GM18517 (cell line): ENCODE data around the gene COL18A1.
A peak's percentile ranks its signal among the peaks of the same experiment; 100 is the strongest.
"Not testable (repeated sequence)": the region's sequence is repeated elsewhere in the genome, so short reads cannot be mapped to it uniquely, and the experiment has no call there.

Source experiments
- ATAC-seq: cut with Tn5 transposase; IDR thresholded peaks from one replicate; pipeline ENCODE4 v1.9.1; 2021; ENCODE audit warnings: mild to moderate bottlenecking, moderate library complexity; ENCODE audit not compliant: unreplicated experiment

Gene COL18A1

DNA sequence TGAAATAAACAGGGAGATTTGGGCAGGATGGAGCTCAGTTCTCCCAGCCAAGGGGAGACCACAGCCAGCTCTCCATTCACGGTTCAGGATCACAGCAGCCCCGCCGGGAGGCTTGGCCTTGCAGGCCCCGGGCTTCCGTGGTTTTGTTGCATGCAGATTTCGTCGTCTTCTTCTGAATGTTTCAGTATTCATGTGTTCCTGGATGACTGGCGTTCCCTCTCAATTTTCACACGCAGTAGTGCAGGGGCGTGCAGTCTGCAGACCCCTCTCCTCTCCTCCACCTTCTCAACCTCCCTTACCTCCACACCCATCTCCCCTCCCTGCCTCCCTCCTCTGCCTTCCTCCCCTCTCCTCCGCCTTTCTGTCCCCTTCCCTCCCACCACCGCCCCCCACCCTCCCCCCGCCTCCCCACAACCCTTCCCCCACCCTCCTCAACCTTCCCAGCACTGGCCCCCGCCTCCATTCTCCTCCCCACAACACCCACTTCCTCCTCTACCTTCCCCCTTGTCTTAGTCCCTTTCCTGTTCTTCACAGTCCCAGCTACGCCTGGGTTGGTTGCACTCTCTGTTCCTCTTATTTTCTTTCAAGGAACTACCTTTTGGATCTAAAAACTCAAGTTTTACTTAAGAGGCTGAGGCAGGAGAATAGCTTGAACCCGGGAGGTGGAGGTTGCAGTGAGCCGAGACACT is 145.7 kb downstream of the COL18A1 start:
- no peak for ATAC-seq

DNA sequence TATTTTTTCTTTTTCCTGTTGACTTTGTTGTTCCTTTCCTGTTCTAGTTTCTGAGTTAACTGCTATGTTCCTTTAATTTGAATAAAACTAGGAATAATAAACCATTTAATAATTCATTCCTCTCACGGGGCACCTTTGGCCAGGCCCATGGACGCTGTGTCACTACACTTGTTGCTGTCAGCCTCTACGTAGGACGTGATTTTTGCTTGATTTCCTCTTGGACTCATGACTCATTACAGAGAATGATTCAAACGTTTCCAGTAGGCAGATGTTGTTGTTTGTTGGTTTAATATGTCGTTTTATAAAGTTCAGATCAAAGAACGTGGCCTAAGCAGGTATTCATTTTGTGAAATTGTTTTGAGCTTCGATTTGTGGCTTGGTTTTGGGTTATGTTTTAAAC is 146.4 kb downstream of the COL18A1 start:
- no peak for ATAC-seq

DNA sequence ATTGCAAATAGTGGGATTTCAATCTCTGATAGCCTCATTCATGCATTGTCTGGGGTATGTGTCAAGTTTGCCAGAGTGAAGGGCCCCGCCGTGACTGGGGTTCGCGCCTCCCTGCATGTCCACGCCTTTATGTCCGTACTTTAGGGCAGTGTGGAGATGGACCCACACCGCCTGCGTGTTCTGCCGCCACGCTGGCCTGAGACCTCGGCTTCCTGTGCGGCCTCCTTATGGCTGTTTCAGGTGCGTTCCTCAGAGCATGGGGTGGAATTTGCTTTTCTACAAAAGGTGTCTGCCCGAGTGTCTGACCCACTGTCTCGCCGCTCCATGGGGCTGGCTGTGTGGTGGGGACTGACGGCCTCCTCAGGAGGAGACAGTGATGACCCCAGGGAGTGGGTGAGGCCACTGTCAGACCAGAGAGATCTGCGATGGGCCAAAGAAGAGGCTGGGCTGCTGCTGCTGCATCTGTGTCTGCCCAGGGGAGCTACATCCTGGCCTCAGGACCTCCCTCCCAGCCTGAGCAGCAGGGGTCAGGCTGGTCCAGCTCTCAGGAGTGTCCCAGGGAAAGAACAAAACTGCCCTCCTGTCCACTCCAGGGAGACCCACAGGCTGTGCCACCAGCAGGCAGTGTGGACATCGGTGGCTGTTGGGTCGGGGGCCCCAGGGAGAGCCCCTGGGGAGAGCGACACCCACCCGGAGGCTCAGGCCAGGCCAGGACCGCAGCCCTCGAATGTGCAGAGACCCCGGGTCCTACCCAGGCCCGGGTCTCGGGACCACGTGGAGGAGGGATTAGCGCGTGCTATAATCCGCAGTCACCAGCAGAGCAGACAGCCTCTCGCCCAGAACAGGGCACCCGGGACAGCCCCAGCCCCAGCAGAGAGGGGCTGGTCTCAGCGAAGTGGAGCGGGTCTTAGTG is 147.1 kb downstream of the COL18A1 start:
- no peak for ATAC-seq

DNA sequence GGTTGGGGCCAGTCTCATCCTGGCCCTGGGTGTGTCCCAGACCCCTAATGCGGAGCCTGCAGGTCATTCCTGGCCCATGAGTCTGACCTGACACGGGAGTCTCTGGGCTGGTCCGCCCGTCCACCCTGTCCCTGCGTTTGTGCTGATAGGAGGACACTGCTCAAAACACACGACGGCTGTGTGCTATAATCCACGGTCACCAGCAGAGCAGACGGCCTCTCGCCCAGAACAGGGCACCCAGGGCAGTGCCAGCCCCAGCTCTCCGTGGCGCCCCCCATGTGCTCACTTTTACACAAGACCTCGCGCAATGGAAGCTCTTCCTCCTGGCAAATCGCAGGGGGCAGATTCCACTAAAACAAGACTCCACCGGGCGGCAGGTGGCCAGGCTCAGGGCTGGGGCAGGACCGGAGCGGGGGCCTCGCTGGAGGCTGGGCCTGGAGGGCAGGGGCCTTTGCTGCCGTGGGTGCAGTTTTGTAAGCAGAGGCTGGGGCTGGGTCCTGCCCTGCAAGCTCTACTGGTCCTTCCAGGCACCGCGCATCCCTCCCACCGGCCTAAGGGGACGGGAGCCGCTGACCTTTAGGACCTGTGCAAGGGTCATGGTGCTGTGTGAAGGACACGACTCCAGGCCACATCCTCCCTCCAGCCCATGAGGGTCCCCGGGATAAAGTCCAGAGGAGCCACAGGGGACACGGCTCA is 147.9 kb downstream of the COL18A1 start:
- no peak for ATAC-seq

DNA sequence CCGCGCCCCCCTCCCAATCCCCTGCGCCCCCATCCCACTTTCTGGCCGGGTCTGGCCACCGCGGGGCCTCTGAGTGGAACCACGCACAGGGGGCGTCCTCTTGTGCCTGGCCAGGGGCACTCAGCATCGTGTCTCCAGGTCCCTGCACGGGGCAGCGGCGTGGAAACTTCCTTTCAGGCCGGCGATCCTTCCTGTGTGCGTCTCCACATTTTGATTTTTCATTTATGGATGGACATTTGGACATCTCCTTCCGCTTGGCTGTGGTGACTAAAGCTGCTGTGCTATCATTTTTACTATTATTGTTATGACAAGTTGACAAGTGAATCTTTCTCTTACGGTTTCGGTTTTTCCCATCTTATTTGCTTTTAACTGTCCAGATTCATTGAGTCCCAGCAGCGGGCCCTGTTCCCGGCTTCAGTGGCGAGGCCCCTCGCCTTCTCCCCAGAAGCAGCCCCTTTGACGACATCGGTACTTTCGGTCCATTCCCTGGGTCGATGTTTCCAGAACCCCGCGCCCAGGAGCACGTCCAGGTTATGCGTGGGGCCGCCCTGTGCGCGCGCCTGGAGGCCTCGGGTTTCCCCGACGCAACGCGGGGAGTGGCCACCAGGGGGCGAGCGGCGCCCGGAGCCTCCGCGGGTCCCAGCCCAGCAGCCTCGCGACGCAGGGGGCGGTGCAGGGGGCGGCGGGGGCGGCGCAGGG is 149.7 kb downstream of the COL18A1 start:
- ATAC-seq: no peak

DNA sequence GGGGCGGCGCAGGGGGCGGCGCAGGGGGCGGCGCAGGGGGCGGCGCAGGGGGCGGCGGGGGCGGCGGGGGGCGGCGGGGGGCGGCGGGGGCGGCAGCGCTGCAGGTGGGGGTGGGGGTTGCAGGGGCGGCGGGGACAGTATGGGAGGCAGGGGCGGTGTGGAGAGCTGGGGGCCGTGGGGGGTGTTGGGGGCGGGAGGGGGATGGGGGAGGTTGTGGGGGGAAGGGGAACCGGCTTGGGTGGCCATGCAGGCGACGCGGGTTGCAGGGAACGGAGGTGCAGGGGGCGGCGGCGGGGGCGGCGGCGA is 150.2 kb downstream of the COL18A1 start:
- no peak for ATAC-seq

DNA sequence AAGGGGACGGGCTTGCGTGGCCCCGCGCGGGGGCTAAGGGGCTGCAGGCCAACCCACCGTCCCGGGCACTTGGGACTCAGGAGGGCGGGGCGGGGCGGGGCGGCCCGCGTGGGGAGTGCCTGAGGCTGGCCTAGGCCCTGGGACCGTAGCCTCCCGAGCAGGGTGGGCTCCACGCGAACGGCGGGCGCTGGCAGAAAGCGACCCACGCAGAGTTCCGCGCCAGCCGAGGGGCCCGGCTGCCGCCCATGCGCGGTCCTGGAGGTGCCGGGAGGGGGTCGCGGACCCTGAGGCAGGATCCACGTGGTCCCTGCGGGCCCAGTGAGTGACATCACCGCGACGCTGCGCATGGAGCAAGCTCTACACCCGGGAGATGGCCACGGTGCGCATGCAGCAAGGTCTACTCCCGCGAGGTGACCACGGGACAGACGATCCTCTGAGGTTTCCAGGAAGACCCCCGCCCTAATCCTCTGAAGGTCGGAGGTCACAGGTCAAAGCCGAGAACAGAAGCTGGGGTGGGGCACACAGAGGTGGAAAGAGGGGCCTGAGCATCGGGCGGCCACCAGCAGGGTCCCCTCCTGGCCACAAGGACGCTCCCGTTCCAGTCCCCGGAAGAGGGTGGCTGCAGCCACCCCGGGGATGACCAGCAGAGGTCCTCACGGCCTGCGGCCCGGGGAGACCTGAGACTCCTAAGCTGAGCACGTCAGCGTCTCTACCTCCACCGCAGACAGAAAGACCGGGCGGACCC is 150.8 kb downstream of the COL18A1 start:
- peak; percentile 57 for ATAC-seq

DNA sequence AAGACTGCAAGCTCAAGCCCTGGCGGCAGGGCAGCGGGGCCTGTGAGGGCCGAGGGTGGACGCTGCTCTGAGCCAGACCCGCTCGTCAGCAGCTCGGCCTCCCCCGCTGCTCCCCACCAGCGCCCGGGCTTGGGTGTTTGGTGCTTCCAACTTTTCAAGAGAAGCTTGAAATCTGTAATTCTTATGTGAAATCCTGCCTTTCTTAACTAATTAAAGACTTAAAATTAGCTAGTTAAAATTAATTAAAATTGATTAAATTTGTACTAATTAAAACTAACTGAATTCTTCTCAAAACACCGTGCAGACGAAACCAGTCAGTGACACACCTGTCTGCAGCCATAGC is 151.3 kb downstream of the COL18A1 start:
- no peak for ATAC-seq

DNA sequence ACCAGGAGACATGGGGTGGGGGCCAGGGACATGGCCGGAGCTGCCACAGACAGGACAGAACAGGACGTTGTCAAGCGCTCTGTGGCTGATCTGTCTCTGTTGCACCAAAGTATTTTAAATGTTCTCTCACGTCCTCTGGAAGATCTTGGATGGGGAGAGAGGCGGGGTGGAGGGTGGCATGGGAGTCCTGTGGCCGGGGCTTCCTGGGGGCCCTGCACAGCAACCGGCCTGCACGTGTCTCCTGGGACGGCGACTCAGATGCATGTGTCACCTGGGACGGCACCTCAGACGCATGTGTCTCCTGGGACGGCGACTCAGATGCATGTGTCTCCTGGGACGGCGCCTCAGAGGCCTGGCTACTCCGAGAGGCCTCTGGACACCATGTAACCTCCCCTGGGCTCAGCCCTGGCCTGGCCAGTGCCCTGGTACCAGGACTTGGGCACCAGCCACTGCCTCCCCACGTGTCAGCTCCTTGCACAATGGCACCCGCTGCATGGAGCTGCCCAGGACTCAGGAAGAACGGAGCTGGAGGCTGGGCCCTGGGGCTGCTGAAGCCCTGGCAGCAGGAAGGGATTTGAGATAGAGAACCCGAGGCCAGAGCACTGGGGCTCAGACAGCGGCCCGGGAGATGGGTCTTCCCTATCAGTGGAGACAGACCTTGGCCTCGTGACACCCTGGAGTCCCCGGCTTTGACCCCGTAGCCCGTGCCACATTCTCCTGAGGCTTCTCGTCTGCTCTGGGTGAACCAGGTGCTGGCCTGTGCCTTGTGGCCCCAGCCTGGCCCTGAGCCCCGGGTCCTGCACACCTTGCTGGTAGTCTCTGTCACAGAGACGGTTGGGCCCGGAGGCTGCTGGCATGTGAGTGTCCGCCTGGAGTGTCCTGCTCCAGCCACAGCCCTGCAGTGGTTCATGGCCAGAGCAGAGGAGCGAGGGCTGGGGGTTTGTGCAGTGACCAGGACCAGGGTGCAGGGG is 152.0 kb downstream of the COL18A1 start:
- no peak for ATAC-seq

DNA sequence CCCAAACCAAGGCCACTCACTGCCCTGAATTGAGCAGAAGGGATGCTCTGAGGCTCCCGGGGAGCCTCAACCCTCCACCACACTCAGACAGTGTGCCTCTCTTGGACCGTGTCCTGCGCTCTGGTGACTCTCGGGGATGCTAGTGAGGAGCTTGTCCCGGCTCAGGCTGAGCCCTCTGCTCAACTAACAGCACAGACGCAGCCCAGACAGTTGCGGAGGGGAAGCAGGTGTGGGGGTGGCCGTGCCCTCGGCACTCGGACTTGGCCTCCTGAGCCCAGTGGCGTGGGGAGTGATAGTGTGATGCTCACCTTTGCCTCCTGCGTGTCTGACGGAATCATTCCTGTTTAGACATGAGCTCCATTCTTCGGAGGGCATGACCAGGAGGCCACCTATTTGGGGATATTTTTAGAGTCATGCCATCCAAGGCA is 152.7 kb downstream of the COL18A1 start:
- ATAC-seq: no peak

DNA sequence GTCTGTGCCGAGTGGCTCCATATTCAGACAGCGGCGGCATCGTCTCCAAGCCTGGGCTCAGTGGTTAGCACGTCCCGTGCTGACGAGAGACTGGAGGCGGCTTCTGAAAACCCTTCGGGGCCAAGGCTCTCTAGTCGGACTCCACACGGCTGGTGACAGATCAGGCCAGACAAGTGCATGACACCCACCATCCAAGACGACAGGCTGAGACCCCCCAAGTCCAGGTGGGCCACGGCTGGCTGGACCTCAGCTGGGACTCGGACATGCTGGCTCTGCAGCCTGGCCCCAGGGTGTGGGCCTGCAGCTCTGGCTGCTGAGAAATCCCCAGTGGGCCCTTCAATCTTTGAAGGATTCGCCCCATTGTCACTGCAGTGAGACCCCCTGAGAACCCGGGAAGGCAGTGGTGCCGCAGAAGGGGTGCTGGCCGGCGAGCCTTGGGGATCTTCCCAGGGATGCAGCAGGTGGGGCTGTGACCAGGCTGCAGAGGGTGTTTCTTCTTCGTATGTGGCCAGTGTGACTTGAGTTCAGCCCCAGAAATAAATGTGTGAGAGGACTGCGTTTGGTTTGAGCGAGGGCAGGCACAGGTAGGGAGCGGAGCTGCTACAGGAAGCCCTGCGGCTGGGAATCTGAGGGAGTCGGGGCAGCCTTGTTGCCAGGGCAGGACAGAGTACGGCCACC is 153.2 kb downstream of the COL18A1 start:
- ATAC-seq: no peak

DNA sequence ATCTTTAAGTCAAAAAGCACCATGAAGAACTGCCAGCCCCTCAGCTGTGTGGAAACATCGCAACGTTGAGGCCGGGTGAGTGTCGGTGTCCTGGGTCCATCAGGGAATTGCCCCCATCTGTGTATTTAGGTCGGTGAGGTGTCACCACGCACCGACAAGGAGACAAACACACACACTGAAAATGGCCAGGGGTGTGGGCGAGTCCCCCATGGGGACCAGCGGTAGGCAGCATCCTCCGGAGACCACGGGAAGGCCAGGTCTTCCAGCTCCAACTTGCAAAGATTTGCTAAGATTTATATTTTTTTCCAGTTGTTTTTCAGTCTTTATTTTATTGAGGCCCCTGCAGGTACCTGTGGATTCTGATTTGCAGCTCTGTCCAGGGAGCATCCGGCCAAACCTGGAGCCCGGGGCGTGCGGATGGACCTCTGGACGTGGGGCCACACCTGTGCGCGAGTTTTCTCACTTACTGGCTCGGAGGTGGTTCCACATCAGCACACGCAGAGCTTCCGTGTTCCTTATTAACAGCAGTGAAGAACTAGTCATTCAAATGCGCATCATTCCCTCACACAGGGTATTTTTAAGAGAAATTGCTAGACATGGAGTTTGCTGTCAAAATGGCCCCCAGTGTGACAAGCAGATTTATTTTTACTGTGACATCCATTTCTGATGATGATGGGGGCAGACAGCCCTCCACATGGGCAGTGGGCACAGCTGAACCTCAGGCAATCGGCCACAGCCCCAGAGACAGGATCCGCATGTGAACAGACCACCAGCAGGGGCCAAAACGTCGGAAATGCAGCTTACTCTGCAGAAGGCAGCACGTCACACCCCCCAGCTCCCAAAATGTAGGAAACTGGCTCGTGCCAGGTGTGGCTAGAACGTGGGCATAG is 154.5 kb downstream of the COL18A1 start:
- no peak for ATAC-seq

DNA sequence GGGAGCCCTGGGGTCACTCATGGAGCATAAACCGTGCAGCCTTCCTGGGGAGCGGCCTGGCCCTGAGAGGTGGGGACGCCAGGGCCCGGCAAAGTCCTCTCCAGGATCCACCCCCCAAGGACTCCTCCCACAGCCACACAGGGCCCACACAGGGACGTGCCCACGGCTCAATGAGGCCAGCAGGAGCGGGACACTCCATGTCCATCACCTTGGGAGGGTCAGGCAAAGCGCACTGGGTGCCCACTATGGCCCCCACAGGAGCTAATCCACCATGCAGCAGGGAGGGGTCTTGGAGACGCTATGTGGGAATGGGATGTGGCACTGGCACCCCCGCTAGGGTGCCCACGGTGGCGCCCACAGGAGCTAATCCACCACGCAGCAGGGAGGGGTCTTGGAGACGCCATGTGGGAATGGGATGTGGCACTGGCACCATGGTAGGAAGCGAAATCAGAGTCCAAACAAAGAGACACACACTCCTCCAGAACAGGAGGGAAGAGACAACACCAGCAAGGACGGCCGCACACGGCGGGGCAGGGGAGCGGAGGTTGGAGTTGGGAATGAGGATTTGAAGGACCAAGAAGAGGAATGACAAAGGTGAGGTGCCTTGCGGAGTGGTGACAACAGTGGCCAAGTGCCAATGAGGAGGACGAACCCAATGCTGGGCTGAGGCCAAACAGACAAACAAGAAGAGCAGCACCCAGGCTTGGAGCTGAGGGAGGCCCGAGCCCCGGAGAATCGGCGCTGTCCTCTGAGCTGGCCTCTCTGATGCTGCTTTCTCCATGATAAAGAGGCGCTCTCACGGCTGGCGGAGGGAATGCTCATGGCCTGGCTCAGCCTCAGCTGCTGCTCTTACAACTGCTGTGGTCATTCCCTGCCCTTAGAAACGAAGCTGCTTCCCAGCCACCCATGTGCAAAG is 155.4 kb downstream of the COL18A1 start:
- ATAC-seq: no peak

DNA sequence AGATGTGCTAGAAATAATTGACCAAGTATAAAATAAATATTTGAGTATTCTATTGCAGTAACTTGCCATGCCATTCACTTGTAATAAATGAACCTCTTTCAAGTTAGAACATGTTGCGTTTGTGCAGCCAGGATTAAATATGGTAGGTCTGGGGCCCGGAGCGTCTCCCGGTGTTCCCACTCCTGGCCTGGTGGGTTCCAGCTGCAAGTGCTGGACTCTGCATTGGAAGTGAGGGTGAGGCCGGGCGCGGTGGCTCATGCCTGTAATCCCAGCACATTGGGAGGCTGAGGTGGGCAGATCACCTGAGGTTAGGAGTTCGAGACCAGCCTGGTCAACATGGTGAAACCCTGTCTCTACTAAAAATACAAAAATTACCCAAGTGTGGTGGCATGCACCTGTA is 156.3 kb downstream of the COL18A1 start:
- not testable (repeated sequence) for ATAC-seq

DNA sequence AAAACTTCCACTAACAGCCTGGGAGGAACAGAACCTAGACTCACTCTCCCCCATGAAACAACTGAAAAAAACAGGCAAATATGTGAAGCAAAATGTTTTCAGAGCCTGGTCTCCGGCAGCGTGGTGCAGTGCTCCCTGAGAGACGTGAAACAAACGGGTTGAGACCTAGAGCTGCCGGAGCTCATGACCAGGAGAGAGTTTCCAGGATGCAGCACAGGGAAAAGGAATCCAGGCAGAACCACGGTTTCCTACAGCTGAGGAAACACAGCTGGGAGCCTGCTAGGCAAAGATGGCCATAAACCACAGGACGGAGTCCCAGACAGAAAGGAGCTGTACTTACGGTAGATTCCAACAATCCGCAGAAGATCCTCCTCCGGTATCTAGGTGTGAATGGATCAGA is 157.4 kb downstream of the COL18A1 start:
- ATAC-seq: no peak

DNA sequence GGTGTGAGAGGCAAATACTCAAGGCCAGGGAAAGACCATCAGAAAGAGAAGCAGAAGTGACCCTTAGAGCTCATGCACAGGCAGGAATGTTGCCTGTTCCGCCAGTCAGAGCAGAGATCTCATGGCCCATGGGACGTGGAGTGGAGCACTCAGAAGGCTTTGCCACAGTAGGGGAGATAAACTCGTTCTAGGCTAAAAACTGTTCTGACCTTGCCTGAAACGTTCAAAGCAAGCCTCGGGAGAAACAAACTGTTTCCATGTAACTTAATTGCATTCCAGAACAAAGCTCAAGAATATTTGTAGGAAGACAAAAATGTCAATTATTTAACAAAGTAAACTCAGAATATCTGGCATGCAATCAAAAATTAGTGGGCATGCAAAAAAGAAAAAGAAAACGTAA is 158.0 kb downstream of the COL18A1 start:
- no peak for ATAC-seq
